NCI-H526 treated with DMSO at 0.1 percent for 48 hours (cell line): Measurements from ENCODE around the gene WDR77.

Source experiments
- DNase-seq: peaks from one replicate; lab custom pipeline; 2025; lab: John Stamatoyannopoulos, UW

The WDR77 gene

DNA sequence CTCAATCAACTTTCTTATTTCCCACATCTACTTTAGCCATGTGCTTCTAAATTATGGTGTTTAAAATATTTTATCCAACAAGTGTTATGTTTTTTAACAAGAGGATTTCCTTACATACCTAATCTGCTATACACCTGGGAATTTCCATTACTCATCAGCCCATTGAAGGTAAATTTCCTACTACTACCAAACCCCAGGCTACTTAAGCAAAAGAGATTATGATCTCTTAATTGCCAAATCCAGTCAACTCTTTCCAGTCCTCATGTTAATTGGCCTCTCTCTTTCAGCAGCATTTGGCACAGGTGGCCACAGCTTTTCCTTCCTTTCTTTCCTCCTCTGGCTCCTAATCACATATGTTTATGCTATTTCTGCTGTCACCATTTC, 19.7 kb upstream of the WDR77 start:
- no peak for DNase-seq

- no peak for DNase-seq
Observed at GRCh38 chr1:111467865-111468716, 19.0 kb upstream of the WDR77 start.

GRCh38 chr1:111466480-111466879, 17.4 kb upstream of the WDR77 start:
- no peak for DNase-seq

- no peak for DNase-seq
Observed at GRCh38 chr1:111465754-111466153, 16.7 kb upstream of the WDR77 start.

- no peak for DNase-seq
Observed at GRCh38 chr1:111463029-111463683, 14.1 kb upstream of the WDR77 start.

DNA sequence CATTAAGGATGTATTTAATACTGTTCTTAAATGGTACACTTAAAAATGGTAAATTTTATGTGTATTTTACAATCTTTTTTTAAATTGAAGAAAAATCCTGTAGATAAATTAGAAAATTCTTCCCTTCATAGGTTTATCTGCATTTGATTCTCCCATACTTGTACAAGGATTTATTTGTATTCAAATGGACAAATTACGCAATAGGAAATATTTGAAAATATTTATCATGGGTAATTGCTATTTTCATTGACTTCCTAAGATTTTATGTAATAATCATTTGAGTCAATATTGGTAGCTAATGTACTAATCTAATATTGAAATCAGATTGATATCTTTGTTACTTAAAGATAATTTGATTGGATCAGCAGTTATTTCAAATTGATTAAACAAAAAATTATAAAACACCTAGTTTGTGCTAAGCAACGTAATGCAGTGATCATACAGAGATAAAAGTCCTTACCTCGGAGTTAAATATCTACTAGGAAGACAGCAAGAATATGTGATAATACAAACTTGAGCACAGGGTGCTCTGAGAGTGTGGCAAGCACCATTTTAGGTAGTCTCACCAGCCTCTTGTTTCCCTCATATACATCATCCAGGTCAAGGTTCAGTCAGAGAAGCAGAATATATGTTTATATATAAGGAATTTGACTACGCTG, 13.4 kb upstream of the WDR77 start:
- DNase-seq: no peak

DNA sequence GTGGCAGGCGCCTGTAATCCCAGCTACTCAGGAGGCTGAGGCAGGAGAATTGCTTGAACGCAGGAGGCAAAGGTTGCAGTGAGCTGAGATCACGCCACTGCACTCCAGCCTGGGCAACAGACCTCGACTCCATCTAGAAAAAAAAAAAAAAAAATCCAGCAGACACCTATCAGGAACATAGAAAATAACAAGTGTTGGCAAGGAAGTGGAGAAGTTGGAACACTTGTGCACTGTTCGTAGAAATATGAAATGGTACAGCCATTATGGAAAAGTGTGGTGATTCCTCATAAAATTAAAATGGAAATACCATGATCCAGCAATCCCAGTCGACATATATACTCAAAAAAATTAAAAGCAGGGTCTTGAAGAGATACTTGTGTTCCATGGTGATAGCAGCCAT, 12.7 kb upstream of the WDR77 start:
- DNase-seq: no peak

GRCh38 chr1:111455642-111456031, 6.6 kb upstream of the WDR77 start:
- no peak for DNase-seq

DNA sequence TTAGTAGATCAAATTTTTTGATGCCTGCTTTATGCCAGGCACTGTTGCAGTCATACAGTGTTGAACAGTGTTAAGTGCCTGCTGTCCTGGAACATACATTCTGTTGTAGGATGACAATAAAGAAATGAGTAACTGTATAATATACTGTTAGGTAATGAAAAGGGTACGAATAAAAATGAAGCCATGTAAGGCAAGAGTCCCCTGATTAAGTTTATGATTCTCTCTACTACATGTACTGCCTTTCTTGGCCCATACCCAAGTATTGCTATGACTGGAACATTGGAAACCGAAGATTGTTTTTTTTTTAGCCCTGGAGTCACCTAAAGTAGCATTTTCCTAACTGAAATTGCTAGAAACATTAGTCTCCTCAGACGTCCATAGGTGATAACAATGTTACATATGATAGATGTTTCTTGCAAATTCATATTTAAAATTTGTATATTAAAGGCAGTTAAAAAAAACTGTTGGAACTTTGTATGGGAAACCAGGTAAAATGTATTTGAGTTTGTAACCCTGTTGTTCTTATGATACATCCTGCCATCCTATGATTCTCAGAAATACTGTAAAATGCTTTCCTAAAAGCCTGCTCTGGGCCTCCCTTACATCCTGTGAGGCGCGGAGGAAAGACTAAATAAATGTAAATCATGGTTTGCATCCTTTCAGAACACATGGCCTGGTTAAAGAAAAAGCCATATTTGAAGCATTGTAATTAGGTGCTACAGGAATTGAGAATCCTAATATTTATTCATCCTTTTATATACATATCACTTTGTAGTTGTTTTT, 6.0 kb upstream of the WDR77 start:
- DNase-seq: no peak

DNA sequence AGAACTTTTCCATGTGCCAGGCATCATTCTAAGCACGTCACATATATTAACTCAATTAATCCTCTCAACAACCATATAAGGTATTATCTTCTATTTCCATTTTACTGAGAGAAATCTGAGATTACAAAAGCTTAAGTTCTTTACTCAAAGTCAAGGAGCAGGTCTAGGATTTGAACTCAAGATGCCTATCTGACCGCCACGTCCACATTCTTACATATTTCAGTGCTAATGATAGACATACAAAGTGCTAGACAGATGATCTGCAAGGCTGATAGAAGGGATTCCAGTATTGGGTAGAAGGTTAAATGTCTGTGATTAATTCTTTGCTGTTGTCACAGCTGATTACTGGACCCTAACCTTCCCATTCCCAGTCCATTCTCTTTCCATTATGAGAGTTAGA, 4.7 kb upstream of the WDR77 start:
- no peak for DNase-seq

DNA sequence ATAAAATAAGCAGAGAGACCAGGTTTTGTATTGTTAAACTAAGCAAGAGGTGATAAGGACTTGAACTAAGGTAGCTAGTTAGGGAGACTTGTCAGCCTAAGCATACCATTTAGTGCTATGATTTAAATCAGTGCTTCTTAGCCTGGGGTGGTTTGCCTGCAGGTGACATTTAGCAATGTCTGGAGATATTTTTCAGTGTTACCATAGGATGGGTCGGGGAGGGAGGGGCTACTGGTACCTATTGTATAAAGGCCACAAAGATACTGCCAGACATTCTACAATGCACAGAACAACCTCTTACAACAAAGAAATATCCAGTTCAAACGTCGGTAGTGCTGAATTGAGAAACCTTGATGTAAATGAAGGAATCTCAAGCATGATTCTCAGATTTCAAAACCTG, 3.5 kb upstream of the WDR77 start:
- DNase-seq: no peak

DNA sequence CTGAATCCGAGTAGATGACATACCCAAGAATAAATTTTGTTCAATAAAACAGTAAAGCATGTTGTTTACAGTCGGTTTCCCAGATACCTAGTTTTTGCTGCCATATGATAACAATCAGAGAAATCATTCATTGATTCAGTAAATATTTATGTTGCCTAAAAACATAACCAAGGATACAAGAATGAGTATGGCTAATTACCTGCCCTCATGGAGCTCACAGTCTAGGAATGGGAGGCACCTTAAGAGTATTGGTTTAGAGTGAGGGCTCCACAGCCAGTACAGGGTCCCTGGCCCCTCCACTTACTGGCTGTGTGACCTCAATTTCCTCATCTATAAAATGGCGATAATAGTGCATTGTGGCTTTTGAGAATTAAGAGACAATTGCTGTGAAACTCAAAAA, 1.1 kb upstream of the WDR77 start:
- no peak for DNase-seq

DNA sequence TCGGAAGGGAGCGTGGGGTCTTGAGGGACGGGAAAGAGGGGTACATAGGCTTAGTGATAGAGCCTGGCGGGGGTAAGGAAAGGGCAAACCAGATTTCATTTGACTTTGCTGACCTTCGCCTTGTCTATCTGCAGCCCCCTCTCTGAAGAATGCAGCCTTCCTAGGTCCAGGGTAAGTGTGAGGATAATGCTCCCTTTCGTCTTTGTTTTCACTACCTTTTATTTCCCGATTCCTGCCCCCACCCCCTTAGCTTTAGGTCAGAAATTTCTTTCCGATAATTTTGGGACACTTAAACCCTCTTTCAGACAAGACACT, 604 bp upstream of the WDR77 start:
- no peak for DNase-seq

GRCh38 chr1:111448482-111448917, 556 bp downstream of the WDR77 start:
- DNase-seq: no peak

DNA sequence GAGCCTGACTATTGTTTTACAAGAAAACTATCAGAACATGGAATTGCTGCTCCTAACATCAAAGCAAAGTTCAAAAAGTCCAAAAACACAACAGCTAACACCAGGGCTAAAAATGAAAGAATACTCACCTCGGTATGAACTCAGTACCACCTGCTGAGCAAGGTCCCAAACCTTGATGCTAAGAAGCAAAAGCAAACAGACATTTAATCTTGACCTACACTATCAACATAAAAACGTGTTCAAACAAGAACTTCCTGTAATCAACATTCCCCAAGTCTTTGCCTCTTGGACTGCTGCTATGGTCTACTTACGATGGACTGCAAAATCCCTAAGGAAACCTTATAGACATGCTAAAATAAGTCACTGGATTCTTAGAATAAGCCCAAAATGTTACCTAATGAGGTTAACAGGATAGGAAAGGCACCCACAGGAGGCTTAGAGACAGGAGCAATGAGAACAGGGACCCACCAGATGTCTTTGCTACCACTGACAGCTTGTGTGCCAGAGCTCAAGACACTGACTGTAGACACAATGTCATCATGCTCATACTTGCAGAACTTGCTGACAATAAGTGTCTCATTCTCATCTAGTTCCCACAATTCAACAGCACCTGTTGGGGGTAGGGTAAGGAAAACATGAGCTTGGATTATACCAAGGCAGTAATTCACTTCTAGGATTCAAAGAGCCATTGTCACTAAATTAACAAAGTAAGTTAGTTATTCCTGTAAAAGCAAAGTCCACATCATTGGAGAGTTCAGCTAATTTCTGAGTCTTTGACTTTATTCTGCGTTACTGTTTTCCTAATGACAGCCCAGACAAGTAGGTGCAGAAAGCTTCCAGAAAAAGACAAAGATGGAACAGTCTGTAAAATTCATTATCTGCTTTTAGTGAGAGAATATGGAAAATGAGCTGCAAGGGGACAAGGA, 1.8 kb downstream of the WDR77 start:
- no peak for DNase-seq

DNA sequence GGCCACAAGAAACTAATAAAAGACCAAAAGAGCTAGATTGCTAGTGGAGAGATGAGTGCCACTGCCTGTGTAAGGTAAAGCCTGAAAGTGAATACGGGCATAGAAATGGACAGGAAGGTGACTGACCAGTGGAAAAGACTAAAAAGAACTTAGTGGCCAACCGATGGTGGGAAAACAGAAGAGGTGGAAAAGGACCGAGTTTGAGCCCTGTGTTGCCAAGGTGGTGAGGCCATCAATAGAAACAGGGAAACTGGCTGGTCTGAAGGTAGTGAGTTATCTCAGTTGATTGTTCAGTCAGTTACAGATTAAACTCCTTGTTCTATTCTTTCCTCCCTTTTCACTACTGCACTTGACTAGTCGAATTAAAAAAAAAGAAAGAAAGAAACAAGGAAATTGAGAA, 2.5 kb downstream of the WDR77 start:
- DNase-seq: no peak

- no peak for DNase-seq
Observed at GRCh38 chr1:111444031-111444430, 5.0 kb downstream of the WDR77 start.

GRCh38 chr1:111442457-111442856, 6.6 kb downstream of the WDR77 start:
- no peak for DNase-seq

- DNase-seq: no peak
Observed at GRCh38 chr1:111441573-111442192, 7.4 kb downstream of the WDR77 start.

GRCh38 chr1:111439461-111440351, 9.3 kb downstream of the WDR77 start:
- no peak for DNase-seq
